ENCODE data around the gene EEA1.

Gene EEA1

DNA sequence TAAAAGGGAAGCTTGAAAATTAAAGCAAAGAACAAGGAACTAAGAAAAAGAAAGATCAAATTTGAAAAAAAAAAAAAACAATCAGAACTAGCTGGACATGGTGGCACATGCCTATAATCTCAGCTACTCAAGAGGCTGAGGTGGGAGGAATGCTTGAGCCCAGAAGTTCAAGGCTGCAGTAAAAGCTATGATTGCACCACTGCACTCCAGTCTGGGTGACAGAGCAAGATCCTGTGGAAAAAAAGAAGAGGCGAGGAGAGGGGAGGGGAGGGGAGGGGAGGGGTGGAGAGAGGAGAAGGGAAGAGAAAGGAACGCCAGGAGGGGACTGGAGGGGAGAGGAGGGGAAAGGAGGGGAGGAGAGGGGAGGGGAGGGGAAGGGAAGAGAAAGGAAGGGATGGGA lies 43.0 kb downstream of the EEA1 start:
- no peak for DNase-seq (ENCODE audit: low read depth, low spot score)

DNA sequence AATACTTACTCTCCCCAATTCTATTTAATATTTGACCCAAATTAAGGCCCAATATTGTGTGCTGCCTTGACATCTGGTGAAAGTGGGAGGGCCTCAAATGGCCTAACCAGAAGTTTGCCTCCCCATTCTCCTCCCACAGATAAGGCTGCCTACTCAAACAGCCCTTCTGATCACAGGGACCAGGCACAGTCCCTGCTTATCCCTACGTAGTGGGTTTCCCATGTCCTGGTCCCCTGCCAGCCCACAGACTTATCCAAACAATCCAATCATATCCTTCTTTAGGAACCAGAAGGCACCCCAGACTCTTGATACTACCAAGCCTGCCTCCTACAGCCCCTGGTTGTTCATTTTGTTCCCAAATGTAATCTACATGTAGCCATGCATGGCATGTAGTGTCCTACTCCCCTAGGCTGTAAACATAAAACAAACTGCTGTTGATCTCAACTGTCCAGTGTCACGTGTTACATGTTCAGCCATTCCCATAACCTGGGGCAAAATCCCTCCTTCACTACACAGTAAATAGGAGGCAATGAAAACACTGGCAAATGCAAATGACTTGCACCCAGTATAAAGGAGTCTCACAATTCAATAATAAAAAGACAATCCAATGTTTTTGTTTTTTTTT lies 49.3 kb downstream of the EEA1 start:
- DNase-seq (ENCODE audit: low read depth, low spot score), result no peak

- no peak for DNase-seq (ENCODE audit: low read depth, low spot score)
Measured at GRCh38 chr12:92877904-92878303, 51.2 kb downstream of the EEA1 start.

GRCh38 chr12:92876496-92876895 lies 52.6 kb downstream of the EEA1 start:
- DNase-seq (ENCODE audit: low read depth, low spot score), result no peak

- no peak for DNase-seq (ENCODE audit: low read depth, low spot score)
Measured at GRCh38 chr12:92871116-92871515, 58.0 kb downstream of the EEA1 start.

DNA sequence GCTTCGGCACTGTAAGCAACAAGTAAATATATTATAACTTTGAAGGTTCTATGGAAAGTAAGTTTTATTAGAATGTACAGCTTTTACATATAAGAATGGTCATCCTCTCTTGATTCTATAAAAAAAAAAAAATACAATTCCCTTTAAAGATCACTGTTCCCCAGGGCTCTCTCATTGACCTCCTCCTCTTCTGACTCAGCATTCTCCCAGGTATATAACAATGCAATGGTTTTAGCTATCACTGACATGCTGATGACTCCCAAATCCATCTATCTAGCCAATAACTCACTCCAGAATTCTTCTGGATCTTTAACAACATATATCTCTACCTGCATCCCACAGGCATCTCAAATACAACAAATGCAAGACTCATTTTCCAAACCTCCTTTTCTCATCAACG lies 62.7 kb downstream of the EEA1 start:
- no peak for DNase-seq (ENCODE audit: low read depth, low spot score)

GRCh38 chr12:92863251-92863650 lies 65.8 kb downstream of the EEA1 start:
- no peak for DNase-seq (ENCODE audit: low read depth, low spot score)

DNA sequence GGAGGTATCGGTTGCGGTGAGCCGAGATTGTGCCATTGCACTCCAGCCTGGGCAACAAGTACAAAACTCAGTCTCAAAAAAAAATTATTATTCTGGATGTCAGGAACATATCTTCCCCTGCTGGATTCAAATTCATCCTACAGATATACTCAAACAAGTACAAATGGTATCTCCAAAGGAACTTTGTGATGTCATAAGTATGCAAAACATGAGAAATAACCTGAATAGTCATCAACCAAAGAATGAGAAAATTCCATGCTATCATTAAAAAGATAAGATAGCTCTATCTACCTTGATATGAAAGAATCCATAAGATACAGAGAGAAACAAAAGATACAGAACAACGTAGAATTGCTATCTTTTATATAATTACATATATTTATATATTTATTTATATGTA lies 67.7 kb downstream of the EEA1 start:
- no peak for DNase-seq (ENCODE audit: low read depth, low spot score)

GRCh38 chr12:92860521-92860920 lies 68.6 kb downstream of the EEA1 start:
- no peak for DNase-seq (ENCODE audit: low read depth, low spot score)

GRCh38 chr12:92859650-92860386 lies 69.3 kb downstream of the EEA1 start:
- DNase-seq (ENCODE audit: low read depth, low spot score), result no peak

- DNase-seq (ENCODE audit: low read depth, low spot score), result no peak
Measured at GRCh38 chr12:92857818-92858217, 71.3 kb downstream of the EEA1 start.

DNA sequence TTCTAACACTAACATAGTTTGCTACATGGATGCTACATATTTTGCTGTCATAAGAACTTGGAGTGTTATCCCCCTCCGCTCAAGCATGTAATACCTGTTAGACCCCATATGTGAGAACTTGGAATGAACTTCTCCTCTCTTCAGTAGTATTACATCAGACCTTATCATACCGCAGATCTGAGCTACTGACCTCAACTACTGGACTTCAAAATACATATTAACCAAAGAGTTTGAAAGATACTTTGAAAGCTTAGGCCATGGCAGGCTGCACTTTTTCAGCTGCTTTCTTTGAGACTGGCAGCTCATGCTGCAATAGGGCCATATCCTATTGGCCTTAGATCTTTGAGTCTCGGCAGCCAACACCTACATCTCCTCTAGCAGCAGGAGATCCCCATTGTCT lies 74.8 kb downstream of the EEA1 start:
- DNase-seq (ENCODE audit: low read depth, low spot score), result no peak

DNA sequence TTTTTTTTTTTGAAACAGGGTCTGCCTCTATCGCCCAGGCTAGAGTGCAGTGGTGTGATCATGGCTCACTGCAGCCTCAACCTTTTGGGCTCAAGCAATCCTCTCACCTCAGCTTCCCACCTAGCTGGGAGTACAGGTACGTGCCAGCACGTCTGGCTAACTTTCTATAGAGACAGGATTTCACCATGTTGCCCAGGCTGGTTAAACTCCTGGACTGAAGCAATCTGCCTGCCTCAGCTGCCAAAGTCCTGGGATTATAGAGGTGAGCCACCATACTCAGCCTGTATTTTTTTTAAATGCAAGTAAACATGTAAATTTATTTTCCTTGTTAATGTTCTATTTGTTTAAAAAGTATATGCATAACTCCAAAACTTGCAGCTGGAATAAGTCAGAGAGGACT lies 80.4 kb downstream of the EEA1 start:
- no peak for DNase-seq (ENCODE audit: low read depth, low spot score)

GRCh38 chr12:92847368-92847767 lies 81.7 kb downstream of the EEA1 start:
- DNase-seq (ENCODE audit: low read depth, low spot score), result no peak

DNA sequence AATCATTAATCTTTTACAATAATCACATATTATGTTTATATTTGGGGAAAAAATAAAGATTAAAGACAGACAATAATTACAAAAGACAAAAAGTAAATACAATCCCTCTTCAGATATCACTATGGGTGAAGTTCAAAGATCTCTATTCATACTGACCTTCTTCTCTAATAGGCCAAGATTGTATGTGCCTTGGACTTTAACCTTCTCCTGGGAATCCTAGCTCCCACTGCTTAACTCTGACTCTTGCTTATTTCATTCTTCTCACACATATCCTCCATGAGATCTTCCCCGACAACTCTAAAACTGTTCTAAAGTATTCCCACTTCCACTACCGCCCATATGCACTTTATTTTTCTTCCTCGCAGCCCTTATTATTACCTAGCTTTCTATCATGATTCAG lies 83.8 kb downstream of the EEA1 start:
- no peak for DNase-seq (ENCODE audit: low read depth, low spot score)

GRCh38 chr12:92844151-92844763 lies 84.8 kb downstream of the EEA1 start:
- DNase-seq (ENCODE audit: low read depth, low spot score), result no peak

- DNase-seq (ENCODE audit: low read depth, low spot score), result no peak
Measured at GRCh38 chr12:92829686-92830282, 99.3 kb downstream of the EEA1 start.

DNA sequence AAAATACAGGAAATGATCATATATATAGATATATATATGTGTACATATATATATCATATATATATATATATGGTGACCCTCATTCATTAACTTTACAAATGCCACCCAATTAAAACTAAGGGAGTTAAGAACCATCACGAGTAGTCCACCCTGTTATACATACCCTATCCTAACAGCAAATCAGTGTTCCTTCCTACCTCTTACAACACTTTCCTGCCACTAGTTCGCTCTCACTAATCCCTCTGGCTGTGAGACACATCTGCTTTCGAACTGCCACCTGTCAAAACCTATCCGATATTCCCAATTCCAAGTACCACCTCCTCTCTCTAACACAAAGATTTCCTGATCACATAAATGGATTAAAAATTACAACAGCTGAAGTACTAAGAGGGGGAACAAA lies 100.5 kb downstream of the EEA1 start:
- no peak for DNase-seq (ENCODE audit: low read depth, low spot score)

GRCh38 chr12:92827836-92828431 lies 101.2 kb downstream of the EEA1 start:
- no peak for DNase-seq (ENCODE audit: low read depth, low spot score)

- DNase-seq (ENCODE audit: low read depth, low spot score), result no peak
Measured at GRCh38 chr12:92821142-92821541, 108.0 kb downstream of the EEA1 start.

DNA sequence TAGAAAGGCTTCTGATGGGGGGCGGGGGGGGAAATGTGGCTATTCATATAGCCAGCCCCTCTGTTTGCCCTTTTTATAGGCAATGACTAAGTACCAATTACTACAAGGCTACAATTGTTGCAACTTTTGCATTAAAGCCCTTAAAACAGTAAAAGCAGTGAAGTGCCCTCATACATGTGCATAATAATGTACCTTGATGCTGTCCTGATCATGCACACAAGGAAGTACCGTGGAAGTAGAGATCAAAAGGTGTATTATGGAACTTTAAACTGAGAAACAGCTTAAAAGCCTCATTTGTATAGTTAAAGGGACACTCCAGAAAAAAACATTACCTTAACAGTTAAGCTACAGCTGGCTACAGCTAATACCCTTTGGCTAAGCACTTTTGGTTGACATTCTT lies 114.5 kb downstream of the EEA1 start:
- DNase-seq (ENCODE audit: low read depth, low spot score), result no peak

GRCh38 chr12:92810370-92810769 lies 118.7 kb downstream of the EEA1 start:
- no peak for DNase-seq (ENCODE audit: low read depth, low spot score)
